ENCODE data around the gene DGUOK.

DNA sequence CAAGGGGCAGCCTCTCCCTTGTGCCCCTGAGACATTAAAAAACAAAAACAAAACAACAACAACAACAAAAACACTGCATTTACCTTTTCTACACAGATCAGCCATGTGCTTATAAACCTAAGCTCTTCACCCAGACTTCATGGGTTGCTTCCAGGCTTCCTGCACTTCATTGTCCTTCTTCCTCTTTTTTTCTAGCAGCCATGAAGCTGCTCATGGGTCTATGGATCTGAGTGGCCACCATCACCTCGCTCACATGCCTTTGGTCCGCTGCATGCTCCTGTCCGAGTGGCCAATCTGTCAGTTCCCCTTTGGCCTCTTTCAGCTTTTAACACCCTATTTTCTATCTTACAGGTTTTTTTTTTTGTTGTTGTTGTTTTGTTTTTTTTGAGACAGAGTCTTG lies 49.1 kb downstream of the DGUOK start:
- TF ChIP-seq, protein P1, sequence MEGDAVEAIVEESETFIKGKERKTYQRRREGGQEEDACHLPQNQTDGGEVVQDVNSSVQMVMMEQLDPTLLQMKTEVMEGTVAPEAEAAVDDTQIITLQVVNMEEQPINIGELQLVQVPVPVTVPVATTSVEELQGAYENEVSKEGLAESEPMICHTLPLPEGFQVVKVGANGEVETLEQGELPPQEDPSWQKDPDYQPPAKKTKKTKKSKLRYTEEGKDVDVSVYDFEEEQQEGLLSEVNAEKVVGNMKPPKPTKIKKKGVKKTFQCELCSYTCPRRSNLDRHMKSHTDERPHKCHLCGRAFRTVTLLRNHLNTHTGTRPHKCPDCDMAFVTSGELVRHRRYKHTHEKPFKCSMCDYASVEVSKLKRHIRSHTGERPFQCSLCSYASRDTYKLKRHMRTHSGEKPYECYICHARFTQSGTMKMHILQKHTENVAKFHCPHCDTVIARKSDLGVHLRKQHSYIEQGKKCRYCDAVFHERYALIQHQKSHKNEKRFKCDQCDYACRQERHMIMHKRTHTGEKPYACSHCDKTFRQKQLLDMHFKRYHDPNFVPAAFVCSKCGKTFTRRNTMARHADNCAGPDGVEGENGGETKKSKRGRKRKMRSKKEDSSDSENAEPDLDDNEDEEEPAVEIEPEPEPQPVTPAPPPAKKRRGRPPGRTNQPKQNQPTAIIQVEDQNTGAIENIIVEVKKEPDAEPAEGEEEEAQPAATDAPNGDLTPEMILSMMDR (IDR thresholded peaks at IDR 0.05) = no peak
- no peak for TF ChIP-seq POLR2A (IDR thresholded peaks at IDR 0.05)
